GM12878 (cell line): ENCODE results near the gene TXNDC12. TPM values are rescaled to one million over a fixed set of nuclear protein-coding genes. Genes with fewer than 3 reads are reported as not detected.
"Not testable (repeated sequence)": the region's sequence is repeated elsewhere in the genome, so short reads cannot be mapped to it uniquely, and the experiment has no call there.

Experiments
- ATAC-seq: fragments of 200-7000 bp; cut with Tn5 transposase; 3 replicates; pipeline ENCODE4 v1.9.1; 2020; ENCODE audit warnings: mild to moderate bottlenecking, moderate library complexity
- BruUV-seq: library from RNA; stranded (reverse); fragments of 400-500 nt; replicated peaks from 2 replicates; lab custom pipeline; 2021; lab: Mats Ljungman, UMichigan
- CTCF ChIA-PET: fragments of 300-600 bp; sonication (Branson Sonifier 250); formaldehyde crosslinking; extraction: SDS; loops from one replicate; lab custom pipeline; 2021; ENCODE audit warnings: inconsistent platforms; lab: Yijun Ruan, JAX
- POLR2A ChIA-PET: fragments of 350-600 bp; formaldehyde crosslinking; extraction: SDS; loops from one replicate; lab custom pipeline; 2021; ENCODE audit warnings: inconsistent platforms; lab: Charles Lee
- RAD21 ChIA-PET: fragments of 300-600 bp; sonication (Branson Sonifier 250); formaldehyde crosslinking; loops from one replicate; lab custom pipeline; 2023; ENCODE audit warnings: antibody characterized with exemption; ENCODE audit not compliant: unreplicated experiment; lab: Charles Lee
- SMC1A ChIA-PET: fragments of 300-600 bp; sonication (Branson Sonifier 250); formaldehyde crosslinking; loops from one replicate; lab custom pipeline; 2023; ENCODE audit not compliant: unreplicated experiment, uncharacterized antibody; lab: Charles Lee
- DNase-seq: peaks from one replicate; pipeline ENCODE4 v3.0.0-alpha.2; 2011; ENCODE audit warnings: low read depth, low spot score
- FAIRE-seq: peaks from 3 replicates; lab custom pipeline; 2011; peaks lifted over from hg19 to GRCh38; lab: Jason Lieb, UNC
- H2AFZ ChIP-seq: 2 replicates; pipeline ENCODE4 v1.6.0; 2011; ENCODE audit warnings: low read depth, low read length, control low read depth; ENCODE audit not compliant: control insufficient read depth
- H3K27ac ChIP-seq: 2 replicates; pipeline ENCODE4 v1.5.1; 2011; ENCODE audit warnings: control low read depth; ENCODE audit not compliant: control insufficient read depth, insufficient read depth
- H3K27me3 ChIP-seq, 2 experiments: replicated peaks in 1 of 2; 2 replicates each; pipeline versions ENCODE4 v1.6.0 to v1.6.1; 2011; ENCODE audit warnings: low read length in 1 of 2; ENCODE audit not compliant: control insufficient read depth in 2 of 2, insufficient read depth in 2 of 2
- H3K36me3 ChIP-seq, 2 experiments: 2 replicates each; pipeline ENCODE4 v1.5.1; 2011; ENCODE audit warnings: low read length in 1 of 2; ENCODE audit not compliant: control insufficient read depth in 2 of 2, insufficient read depth in 2 of 2
- H3K4me1 ChIP-seq: 2 replicates; pipeline ENCODE4 v1.6.1; 2011; ENCODE audit warnings: mild to moderate bottlenecking, low read length, moderate library complexity, mixed read lengths; ENCODE audit not compliant: control insufficient read depth, insufficient read depth
- H3K4me2 ChIP-seq: 2 replicates; pipeline ENCODE4 v1.6.0; 2011; ENCODE audit warnings: control low read depth; ENCODE audit not compliant: control insufficient read depth, insufficient read depth
- H3K4me3 ChIP-seq: fragments of 200-600 bp; sonication (generic); 2 replicates; pipeline ENCODE4 v1.5.1; 2016
- H3K79me2 ChIP-seq: 2 replicates; pipeline ENCODE4 v1.6.0; 2011; ENCODE audit warnings: low read length; ENCODE audit not compliant: control insufficient read depth, insufficient read depth
- H3K9ac ChIP-seq: 2 replicates; pipeline ENCODE4 v1.8.0; 2011; ENCODE audit warnings: low read length, control low read depth, mixed read lengths; ENCODE audit not compliant: control insufficient read depth, insufficient read depth
- H3K9me3 ChIP-seq: replicated peaks from 3 replicates; pipeline ENCODE4 v1.5.1; 2011; ENCODE audit warnings: mild to moderate bottlenecking, low read length; ENCODE audit not compliant: control insufficient read depth, insufficient read depth
- H4K20me1 ChIP-seq: 2 replicates; pipeline ENCODE4 v1.6.0; 2011; ENCODE audit not compliant: control insufficient read depth, insufficient read depth
- HDAC6 ChIP-seq: fragments of 200-600 bp; sonication (generic); IDR thresholded peaks from one replicate; pipeline ENCODE4 v1.8.0; 2017; ENCODE audit warnings: antibody characterized with exemption; ENCODE audit not compliant: unreplicated experiment
- RCOR1 ChIP-seq: conservative IDR thresholded peaks from 2 replicates; pipeline ENCODE4 v1.6.1; 2012; ENCODE audit warnings: low read depth, low read length, improper control_type of control experiment
- YBX1 ChIP-seq: fragments of 450-650 bp; IDR thresholded peaks from 2 replicates; pipeline ENCODE4 v1.6.1; 2016; ENCODE audit warnings: antibody characterized with exemption
- WGBS: methylation state at CpG from one replicate; pipeline ENCODE4 v1.1.6; 2016; ENCODE audit warnings: low lambda C conversion rate; ENCODE audit not compliant: insufficient replicate concordance, insufficient coverage; ENCODE audit errors: missing lambda C conversion rate; 5-methylcytosine and 5-hydroxymethylcytosine counted together
- in situ Hi-C: fragments of 300-500 bp; cut with MboI; formaldehyde crosslinking; loops from 9 replicates; pipeline ENCODE4 v1.14.3; 2018; ENCODE audit warnings: mixed read lengths
- intact Hi-C: fragments of 100-400 bp; cut with micrococcal nuclease; formaldehyde crosslinking; loops from one replicate; pipeline ENCODE4 v1.14.2; 2022; ENCODE audit not compliant: unreplicated experiment
- polyA plus RNA-seq, 11 experiments: library from polyadenylated mRNA; depleted of rRNA in 4 of 11; unstranded in 6 of 11; stranded (reverse) in 5 of 11; fragments of >200 nt; fragmentation: Nextera tagmentation in 4 of 11; fragmentation: Illumina TruSeq in 1 of 11; extraction: Ambion mirVana in 4 of 11; extraction: Trizol in 1 of 11; gene quantifications; 1 replicate in 1 of 11; 2 replicates in 10 of 11; pipeline versions ENCODE4 v1.2.1 to v1.2.3, GENCODE V29; 2011 to 2016; ENCODE audit warnings: inconsistent platforms in 2 of 11, missing spikeins in 2 of 11, low read depth in 1 of 11
- total RNA-seq, 4 experiments: library from RNA; depleted of rRNA in 3 of 4; stranded (reverse); fragments of >200 nt in 3 of 4; fragmentation: Illumina TruSeq in 1 of 4; extraction: Trizol in 1 of 4; gene quantifications; 2 replicates each; pipeline versions ENCODE4 v1.2.1 to v1.2.3, GENCODE V29; 2013 to 2021
- TF ChIP-seq, protein P1 (sequence below): fragments of 450-650 bp; IDR thresholded peaks from 2 replicates; pipeline ENCODE4 v1.6.1; 2016; ENCODE audit warnings: mild to moderate bottlenecking
- TF ChIP-seq, protein P2 (sequence below): fragments of 450-650 bp; formaldehyde crosslinking; IDR thresholded peaks from 2 replicates; pipeline ENCODE4 v1.4.0; 2020; ENCODE audit warnings: mild to moderate bottlenecking, moderate library complexity

Gene TXNDC12
- total and polyA plus RNA-seq, 10 of the 15 experiments (the other 5 are each of a cell fraction or from before 2014, with no cell fraction given) = 6.7 to 41.7 (median 17.7) TPM

DNA sequence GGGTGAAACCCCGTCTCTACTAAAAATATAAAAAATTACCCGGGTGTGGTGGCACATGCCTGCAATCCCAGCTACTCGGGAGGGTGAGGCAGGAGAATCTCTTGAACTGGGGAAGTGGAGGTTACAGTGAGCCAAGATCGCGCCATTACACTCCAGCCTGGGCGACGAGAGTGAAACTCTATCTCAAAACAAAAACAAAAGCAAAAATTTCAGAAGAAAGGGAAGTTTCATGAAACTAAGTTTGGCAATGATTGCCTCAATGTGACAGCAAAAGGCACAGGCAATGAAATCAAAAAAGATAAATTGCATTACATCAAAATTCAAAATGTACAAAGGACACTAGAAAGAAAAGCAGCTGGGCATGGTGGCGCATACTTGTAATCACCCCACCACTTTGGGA is 41.2 kb upstream of the TXNDC12 start:
- WGBS = 13% methylated on average over 8 of the region's 8 CpGs
- BruUV-seq = no TSS peak
- TF ChIP-seq HDAC6 = no peak
- TF ChIP-seq, protein P1, sequence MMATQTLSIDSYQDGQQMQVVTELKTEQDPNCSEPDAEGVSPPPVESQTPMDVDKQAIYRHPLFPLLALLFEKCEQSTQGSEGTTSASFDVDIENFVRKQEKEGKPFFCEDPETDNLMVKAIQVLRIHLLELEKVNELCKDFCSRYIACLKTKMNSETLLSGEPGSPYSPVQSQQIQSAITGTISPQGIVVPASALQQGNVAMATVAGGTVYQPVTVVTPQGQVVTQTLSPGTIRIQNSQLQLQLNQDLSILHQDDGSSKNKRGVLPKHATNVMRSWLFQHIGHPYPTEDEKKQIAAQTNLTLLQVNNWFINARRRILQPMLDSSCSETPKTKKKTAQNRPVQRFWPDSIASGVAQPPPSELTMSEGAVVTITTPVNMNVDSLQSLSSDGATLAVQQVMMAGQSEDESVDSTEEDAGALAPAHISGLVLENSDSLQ = peak; percentile 11; the same call in 1 of the 2 replicates
- TF ChIP-seq, protein P2, sequence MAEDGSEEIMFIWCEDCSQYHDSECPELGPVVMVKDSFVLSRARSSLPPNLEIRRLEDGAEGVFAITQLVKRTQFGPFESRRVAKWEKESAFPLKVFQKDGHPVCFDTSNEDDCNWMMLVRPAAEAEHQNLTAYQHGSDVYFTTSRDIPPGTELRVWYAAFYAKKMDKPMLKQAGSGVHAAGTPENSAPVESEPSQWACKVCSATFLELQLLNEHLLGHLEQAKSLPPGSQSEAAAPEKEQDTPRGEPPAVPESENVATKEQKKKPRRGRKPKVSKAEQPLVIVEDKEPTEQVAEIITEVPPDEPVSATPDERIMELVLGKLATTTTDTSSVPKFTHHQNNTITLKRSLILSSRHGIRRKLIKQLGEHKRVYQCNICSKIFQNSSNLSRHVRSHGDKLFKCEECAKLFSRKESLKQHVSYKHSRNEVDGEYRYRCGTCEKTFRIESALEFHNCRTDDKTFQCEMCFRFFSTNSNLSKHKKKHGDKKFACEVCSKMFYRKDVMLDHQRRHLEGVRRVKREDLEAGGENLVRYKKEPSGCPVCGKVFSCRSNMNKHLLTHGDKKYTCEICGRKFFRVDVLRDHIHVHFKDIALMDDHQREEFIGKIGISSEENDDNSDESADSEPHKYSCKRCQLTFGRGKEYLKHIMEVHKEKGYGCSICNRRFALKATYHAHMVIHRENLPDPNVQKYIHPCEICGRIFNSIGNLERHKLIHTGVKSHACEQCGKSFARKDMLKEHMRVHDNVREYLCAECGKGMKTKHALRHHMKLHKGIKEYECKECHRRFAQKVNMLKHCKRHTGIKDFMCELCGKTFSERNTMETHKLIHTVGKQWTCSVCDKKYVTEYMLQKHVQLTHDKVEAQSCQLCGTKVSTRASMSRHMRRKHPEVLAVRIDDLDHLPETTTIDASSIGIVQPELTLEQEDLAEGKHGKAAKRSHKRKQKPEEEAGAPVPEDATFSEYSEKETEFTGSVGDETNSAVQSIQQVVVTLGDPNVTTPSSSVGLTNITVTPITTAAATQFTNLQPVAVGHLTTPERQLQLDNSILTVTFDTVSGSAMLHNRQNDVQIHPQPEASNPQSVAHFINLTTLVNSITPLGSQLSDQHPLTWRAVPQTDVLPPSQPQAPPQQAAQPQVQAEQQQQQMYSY (CRISPR knock-in tag) = no peak
- no peak for TF ChIP-seq YBX1
- TF ChIP-seq RCOR1 = no peak

DNA sequence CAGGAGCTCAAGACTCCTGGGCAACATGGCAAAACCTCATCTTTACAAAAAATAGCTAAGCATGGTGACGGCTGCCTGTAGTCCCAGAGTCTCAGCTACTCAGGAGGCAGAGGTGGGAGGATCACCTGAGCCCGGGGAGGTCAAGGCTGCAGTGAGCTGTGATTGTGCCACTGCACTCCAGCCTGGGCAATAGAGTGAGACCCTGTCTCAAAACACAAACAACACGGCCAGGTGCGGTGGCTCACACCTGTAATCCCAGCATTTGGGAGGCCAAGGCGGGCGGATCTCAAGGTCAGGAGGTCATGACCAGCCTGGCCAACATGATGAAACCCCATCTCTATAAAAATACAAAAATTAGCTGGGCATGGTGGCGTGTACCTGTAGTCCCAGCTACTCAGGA is 39.3 kb upstream of the TXNDC12 start:
- POLR2A ChIA-PET, H3K4me2 ChIP-seq, ATAC-seq, H3K36me3 ChIP-seq, H3K79me2 ChIP-seq, H3K4me1 ChIP-seq, RAD21 ChIA-PET, DNase-seq, in situ Hi-C loops, FAIRE-seq, H2AFZ ChIP-seq, intact Hi-C loops, H3K4me3 ChIP-seq, H3K27me3 ChIP-seq, H3K9me3 ChIP-seq, BruUV-seq, H3K27ac ChIP-seq, H3K9ac ChIP-seq, H4K20me1 ChIP-seq: not testable (repeated sequence)
- CTCF ChIA-PET = interaction anchor here (0.8 to 1.2 kb wide), 2 partner anchors 8 to 22 kb away, joined by 3 read pairs; no protein-coding TSS in a partner anchor
- SMC1A ChIA-PET = interaction anchor here (0.6 kb wide), 1 partner anchor 338 kb away, joined by 3 read pairs; no protein-coding TSS in a partner anchor
- 80% methylated on average over 7 of the region's 7 CpGs for WGBS

More for the DNA sequence above, 41.2 kb upstream of the TXNDC12 start:
- Histone ChIP-seq H3K9me3 (no peaks in the 10 kb centered on the region), H3K36me3 (no peaks in the 10 kb centered on the region), H3K27me3 (no peaks in the 10 kb centered on the region), H4K20me1 (no peaks in the 10 kb centered on the region), H3K4me3 (no peak overlapping the region), H3K4me1 (no peaks in the 10 kb centered on the region), H3K27ac (no peak overlapping the region), H3K9ac (no peak overlapping the region), H3K4me2 (peak overlapping the region; percentile 5; the same call in 1 of the 2 replicates), H3K79me2 (no peaks in the 10 kb centered on the region), H2AFZ (no peak overlapping the region)
- intact Hi-C loops (no loop called here), in situ Hi-C loops (no loop called here)
- ChIA-PET RAD21 (interaction anchor here (0.7 kb wide), 1 partner anchor 42 kb away, joined by 3 read pairs; no protein-coding TSS in a partner anchor), CTCF (no interaction called here), SMC1A (interaction anchor here (0.6 kb wide), 2 partner anchors 20 to 61 kb away, joined by 3 to 4 read pairs; no protein-coding TSS in a partner anchor), POLR2A (no interaction called here)
- DNase-seq (no peak), FAIRE-seq (no peak), ATAC-seq (peak; percentile 56)
